Measurements from ENCODE around the gene LRBA.

LRBA gene

DNA sequence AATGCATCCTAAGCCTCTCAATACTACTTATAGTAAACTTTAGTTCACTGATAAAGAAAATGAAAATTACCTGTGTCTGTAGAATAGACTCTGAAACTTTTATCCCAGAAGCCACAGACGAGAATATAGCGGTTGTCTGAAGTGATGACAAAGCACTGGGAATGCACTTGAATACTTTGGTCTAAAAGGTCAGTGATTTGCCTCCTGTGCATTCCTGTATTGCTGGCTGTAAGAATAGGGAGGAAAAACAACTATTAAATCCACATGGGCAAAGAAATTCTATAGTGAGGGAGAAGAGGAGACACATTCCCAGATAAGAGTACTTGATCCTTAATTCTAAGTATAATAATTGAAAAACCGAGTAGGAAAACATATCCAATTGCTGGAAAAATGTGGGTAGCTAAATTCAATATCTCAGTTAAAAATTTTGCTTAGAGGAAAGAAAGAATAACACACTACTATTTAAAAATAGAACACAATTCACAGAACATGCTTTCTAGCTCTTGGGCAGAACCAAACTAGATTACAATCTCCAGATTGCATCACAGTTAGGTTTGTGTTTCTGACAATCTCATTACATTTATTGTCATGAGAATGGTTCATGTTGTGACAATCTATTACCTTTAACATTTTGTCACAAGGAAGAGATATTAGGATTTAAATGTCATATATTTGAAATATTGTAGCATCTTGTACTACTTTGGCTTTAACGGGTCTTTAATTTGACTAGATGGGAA lies 704.8 kb downstream of the LRBA start:
- no peak for DNase-seq

DNA sequence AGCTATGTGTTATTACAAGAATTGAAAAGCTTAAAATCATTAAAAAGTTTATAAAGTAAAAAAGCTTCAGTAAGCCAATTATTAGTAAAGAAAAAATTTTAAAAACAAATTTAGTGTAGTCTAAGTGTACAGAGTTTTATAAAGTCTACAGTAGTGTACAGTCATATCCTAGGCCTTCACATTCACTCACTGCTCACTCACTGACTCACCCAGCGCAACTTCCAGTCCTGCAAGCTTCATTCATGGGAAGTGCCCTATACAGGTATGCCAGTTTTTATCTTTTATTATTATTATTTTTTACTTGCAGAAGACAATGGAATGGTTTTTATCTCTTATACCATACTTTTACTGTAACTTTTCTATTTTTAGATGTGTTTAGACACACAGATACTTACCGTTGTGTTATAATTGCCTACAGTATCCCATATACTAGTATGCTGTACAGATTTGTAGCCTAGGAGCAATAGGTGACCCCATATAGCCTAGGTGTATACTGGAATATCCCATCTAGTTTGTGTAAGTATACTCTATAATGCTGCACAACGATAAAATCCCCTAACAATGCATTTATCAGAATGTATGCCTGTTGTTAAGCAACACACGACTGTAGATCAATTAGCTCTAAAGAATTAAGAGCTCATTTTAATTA lies 706.1 kb downstream of the LRBA start:
- no peak for DNase-seq

DNA sequence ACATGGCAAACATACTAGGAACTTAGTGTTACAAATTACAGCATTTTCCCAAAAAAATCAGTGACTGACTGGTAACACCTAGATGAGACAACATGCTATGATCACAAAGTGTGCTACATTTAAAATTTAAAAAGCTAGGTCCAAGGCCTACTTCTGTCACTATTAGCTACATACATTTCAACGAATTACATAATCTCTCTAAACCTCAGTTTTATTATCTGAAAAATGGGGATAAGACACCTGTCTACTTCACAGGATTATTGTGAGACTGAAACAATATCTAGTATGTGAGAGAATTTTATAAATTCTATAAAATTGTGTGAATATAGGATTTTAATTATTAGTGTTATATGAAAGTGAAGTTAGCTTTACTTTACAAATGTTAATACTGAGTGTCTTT lies 708.4 kb downstream of the LRBA start:
- no peak for DNase-seq

DNA sequence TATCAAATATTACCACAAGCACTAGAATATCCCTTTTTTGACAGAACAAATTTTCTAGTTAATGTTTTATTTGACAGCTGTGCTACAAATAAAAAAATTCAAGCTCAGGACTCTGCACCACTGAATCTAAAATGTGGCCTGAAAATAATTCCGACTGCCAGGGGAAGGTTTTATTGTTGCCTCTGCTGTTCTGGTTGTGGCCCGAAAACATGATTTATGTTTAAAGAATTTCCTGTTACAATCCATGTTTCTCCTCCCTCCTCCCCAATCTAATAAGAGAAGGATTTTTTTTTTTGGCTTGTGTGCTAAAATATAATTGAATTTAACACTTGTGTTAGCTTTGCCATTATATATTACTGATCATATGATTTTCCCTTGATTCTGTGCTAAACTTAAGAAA lies 709.1 kb downstream of the LRBA start:
- DNase-seq, result no peak

DNA sequence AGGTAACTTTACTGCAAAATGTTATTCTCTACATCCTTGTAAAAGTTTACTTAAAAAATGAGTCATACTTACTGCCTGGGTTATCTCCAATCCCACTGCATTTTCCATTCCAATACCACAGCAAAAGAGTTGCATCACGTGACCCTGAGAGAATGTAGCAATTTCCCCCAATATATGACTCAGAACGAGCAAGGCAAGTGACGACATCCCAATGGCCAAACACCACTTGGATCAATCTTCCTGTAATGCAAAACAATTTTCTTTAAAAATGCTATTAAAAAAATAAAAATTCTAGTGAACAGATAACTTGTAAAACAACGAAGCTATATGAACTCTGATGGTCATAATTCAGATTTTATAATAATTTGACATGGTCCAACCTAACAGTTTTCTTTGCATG lies 712.5 kb downstream of the LRBA start:
- no peak for DNase-seq

DNA sequence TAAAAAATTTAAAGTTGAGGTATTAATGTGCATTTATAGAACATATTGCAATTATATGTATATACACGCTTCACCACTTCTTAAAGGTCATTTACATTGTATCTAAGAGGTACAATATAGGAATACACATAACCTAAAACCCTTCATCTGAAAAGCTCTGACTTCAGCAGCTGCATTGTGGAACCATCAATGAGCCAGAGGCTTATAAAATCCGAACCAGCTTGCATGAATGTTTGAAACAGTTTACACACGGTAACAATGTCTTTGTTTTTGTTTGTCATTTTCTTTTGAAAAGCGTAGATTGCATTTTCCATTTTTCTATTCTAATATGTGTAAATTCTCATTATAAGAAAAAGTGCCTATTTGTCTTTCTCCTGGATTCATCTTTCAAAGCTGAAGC lies 715.3 kb downstream of the LRBA start:
- no peak for DNase-seq

DNA sequence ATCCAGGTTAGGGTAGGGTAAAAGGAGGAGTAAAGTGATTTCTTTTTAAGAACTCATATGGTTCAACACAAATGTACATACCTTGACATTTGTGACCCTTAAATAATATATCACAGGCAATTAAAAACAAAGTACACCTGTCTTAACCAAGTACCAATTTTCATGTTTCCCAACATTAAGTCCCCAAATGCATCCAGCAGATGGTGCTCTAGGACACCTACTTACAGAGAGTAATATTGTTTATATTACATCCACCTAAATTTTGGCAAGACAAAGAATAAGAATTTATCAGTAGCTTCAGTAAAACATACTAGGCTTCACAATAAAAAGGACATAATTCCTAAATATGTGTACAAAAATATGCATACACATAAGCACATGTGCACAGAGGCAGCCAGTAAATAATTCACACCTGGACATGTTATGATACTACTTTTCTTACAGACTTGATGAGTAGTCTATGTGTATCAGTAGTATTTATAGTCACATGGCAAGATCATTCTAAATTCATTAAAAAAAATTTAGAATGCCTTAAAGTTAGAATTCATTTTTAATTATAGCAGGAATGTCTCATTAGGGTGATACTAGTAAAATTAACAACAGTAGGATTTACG lies 717.1 kb downstream of the LRBA start:
- peak; percentile 26 for DNase-seq

DNA sequence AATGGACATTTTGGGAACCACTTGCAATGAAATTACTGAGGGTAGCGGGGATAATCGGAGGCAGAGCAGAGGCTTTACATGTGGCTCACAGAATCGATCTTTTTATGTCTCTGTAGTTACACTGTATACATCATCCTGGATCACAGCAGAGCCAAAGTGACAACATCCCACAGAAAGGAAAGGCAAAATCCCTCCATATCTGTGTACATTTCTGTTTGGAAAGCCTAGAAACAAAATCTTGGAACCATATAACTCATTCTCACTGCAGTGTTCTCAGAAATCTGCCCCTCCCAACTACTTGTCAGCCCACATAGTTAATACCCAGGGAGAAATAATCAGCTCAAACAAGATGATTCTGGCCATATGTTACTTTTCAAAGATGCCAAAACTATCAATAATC lies 725.2 kb downstream of the LRBA start:
- DNase-seq, result no peak

DNA sequence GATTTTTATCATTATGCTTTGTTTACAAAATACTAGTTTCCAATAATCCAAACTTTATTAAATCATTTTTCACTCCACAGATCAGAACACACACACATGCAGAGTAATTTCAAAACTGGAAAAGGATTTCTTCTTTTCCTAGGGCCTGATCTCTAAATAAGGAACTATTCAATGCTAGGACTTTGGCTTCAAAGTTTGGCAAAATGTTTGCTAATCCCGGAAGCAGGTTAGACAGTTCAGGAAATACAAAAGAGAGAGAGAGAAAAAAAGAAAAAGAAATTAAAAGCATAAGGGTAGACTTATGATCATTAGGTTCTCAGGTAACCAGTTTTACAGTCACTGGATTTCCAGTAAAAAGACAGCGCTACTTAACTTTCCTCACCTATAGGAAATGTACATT lies 725.9 kb downstream of the LRBA start:
- DNase-seq, result no peak

DNA sequence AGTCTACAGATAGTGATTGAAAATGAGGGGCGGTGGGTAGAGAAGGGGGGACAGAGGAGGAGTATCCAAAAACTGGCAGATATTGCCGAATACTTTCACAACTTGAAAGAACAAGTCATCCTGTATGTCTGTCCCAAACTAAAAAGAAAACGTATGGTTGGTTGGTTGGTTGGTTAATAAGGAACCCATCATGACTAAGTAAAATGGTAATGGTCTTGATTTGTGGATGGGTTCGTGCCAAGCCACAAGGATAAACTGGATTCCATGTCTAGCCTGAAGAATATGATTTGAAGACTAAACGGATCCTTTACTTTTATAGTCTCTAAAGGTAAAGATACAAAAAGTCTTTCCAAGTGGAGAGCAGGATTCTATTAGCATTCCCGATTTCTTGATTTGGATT lies 728.4 kb downstream of the LRBA start:
- DNase-seq, result no peak

DNA sequence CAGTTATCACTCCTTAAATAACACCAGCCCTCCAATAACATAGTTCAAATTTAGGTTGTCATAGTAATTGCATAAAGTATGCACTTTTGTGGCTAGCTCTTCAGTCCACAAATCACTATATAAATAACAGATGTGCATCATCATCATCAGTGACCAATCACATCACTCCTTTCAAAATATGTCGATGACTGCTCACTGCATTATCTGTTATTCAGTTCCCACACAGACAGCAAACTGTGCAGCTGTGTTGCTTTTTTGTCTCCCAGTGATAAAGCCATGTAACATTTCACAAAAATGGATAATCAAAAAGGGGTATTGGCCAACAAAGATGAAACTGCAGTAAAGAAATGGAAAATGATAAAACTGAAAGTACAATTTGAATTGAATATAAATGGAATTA lies 731.4 kb downstream of the LRBA start:
- DNase-seq, result no peak

DNA sequence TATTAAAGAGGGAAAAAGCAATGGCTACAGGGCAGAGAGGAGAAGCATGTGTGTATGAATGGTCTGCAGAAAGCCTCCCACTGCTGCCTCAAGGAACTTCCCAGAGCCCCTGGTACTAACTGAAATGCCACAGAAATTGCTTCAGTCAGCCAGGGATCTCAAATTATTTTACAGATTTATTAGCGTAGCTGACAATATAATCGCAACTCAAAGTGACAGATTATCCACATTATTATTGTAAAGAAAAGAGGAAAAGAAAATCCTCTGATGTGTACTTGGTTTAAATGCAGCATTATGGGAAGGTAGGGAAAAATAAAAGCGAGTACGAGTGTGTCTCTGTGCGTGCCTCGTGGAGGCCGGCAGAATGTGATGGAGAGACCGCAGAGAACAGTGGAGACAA lies 734.1 kb downstream of the LRBA start:
- DNase-seq, result no peak

DNA sequence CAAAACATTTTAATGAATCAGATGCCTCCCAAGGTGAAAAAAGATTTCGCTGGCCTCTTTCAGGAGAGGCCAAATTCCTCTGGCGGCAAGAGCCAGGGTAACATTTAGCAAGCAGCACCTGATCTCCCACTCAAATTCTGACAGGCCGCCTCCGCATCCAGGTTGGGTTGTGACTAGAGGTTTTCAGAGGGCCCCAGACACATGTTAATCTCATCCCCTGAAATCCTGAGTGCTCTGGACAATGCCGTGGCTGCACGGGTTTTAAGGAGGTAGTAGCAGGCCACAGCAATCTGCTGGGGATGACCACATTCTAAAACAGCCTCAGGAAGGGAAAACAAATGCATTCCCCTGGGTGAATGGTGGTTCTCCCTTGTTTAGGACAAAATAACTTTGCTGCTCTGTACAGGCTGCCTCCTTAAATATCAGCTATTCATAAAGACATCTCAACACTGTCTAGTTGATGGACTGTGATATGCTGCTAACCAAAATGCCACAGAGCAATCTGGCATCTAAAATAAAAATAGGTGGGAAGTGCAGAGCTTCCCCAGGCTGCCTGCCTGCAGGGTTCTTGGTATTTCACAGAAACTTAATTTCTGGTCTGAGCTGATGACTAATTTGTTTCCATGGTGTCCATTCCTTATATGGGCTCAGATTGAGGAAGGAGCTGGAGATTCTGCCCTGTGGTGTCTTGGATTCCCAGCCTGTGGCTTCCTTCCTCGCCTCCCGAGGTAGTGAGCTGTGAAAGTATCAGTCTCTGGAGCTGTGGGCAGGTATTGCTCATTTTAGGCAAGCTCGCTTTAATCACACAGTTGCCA lies 734.8 kb downstream of the LRBA start:
- no peak for DNase-seq

DNA sequence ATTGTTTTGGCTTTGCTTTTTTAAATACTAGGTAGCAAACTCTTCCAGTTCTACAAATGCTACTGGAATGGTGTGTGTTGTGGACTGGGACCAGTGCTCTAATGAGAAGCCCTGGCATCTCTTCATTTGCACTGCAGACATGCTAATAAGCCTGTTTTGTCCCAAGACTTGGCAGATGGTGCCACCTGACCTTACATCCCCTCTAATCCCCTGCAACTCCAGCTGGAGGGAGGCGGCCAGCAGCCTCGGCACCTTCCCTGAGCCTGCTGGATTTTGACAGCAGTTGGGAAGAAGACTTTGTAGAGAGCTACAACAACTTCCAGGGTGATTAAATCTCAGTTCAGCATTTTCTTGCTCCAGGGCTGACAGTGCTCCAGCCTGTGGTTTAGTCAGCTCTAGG lies 736.9 kb downstream of the LRBA start:
- no peak for DNase-seq

DNA sequence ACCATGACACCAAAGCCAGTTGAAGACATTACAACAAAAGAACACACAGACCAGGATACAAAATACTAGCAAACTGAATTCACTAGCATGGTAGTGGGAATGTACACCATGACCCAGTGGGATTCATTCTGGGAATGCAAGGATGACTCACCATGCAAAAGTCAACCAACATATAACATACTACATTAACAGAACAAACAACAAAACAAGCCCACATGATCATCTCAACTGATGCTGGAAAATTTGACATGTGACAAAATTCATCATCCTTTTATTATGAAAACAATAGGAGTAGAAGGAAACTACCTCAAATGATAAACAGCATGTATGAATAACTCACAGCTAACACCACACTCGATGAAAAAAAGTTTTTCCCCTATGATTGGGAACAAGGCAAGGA lies 746.6 kb downstream of the LRBA start:
- no peak for DNase-seq

DNA sequence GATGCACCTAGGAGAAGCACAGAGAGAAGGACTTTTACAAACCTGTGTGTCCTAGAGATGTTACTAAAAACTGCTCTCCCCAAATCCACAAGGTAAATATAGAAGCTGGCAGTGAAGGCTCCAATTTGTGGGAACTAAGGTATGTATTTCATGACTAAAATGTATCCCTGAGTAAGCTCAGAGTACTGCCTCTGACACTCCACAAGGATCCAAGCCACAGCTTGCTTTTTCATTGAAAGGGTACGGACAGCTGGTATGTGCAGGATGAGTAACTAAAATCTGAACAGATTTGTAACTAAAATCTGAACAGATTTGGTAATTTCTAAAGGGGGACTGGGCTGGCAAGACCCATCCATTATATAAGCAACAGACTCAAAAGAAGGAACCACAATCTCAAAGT lies 749.3 kb downstream of the LRBA start:
- no peak for DNase-seq

DNA sequence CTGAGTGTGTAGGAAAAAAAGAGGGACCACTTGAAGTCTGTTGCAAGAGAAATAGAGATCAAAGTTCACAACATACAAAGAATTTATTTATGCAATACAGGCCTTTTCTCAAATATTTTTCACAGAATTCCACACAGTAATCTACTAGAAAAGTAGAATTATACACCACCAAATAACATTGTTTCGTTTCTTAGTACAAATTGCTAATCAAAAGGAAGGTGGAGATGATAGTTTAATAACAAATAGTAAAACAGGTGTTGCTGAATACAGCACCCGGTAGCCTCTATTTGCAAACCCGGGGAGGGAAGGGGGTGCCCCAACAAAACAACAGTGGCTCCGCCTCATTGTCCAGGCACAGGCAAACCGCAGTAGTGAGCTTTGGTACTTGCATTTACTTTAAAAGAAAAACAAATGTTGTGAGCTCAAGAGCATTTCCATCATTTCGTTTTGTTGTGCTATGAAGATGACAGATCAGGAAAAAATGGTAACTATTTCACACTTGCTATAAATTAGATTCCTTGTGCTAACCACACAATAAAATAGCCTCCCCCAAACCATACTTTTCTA lies 750.4 kb downstream of the LRBA start:
- no peak for DNase-seq

DNA sequence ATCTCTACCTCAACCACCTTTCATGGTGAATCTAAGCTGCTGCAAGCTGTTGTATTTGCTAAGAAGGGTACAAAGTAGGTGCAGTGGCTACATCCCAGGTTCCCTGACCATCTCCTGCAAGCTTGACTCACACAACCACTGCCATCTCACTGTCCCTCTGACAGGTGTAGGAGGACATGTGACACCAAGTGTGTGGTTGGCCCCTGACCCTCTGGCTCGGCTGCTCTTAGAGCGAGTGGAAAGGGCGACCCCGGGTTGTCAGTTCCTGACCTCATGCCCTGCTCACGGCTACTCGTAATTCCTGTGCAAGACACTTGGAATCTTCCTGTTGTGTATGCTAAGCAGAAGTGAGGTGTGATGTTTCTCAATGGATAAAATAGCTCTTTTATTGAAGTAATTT lies 752.5 kb downstream of the LRBA start:
- no peak for DNase-seq

DNA sequence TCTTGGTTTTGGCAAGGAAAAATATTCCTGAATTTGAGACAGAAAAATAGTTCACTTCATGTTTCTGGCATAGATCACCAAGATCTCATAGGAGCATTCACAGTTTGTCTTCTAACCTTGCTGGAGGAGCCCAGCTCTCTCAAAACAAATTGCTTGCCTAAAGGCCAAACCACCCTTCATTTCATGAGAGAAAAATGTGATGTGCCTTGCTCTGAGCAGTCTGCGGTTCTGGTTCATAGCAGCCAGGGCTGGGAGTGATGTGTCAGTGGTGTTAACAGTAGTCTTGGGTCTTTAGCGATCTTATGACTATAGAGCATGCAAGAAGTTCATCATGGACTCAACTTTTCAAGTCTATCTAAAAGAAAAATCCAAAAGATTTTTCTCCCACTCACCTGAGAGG lies 753.5 kb downstream of the LRBA start:
- no peak for DNase-seq

DNA sequence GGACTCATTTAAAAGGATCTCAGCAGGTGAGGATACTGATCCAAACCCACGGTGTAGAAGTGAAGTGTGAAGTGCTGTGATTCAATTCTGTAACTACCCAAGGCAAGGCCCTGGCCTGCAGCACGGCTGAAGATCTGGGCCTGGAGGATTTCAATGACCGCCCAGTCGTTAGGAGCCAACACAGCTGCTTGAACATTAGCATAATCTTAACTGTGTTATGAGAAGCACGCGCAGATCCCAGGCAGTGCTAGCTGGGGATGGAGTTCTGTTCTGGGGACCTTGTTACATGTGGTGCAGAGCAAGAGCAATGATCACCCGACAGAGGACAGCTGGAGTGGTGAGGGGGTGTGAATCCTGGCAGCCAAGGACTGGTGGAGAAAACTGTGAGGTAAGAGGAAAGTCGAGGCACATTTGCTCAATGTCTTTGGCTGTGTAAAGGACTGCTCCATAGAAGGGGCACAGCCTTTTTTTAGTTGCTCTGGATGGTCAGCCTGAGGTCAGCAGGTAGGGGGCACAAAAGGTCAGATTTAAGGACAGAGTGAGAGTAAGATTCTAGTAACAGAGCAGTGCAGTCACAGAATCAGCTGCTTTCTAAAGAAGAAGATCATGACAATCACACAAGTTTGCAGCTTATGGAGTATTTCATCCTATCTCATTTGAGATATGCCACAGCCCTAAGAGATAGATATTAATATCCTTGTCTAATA lies 755.1 kb downstream of the LRBA start:
- DNase-seq, result no peak

DNA sequence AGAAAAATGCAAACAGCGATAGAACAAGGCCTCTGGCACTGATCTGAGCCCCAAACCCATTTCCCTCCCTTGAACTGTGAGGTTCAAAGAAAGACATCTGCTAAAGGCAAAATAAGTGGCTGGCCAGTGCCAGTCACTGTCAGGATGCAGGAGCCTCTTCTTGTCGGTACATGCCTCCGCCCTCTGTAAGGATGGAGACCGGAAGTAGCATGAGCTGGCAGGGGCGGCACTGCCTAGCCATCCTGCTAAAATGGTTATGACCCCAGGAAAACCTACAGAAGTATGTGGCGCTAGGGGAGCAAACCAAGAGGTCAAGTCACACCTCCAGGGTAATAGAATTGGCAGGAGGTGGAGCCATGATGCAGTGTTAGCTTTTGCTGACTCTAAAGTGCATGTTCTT lies 756.5 kb downstream of the LRBA start:
- DNase-seq, result no peak

DNA sequence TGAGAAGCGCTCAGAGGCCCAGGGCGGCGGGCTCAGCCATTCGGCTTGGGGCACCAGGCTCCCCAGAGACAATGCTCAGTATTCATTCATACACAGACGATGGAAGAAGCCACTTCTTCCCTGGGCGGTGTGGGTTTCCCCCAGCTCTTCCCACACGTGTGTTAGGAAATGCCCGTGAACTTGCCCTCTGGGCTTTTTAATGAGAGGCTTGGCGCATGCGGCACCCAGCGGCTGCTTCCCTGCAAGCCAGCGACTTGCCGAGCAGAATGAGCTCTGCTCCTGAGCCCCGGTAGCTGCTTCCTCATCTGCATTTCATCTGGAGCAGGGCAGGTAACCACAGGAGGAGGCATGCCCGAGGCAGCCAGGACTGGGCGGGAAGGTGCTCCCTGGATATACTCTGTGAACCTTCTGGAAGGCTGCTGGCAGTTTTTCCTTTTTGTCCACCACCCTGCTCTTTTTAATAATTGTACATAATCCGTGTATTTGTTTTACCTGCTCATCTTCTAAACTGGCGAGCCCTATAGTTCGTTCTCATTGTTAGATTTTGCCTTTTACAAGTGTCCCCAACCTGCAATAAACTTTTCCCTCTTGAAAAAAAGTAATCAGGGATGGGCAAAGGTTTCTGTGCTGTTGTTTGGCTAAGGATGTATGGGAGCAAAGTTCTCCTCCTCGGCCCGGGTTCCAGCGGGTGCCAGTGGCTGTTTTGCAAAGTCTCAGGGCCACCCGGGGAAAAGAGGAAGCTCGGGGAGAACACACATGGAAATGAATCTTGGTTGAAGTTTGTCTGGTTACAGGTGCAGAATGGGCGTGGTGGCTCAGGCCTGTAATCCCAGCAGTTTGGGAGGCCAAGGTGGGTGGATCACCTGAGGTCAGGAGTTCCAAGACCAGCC lies 758.0 kb downstream of the LRBA start:
- no peak for DNase-seq

Data from midbrain (tissue), 1 donor.